Stimulated activated CD8-positive, alpha-beta memory T cell treated with anti-CD3 and anti-CD28 coated beads, Interleukin-4, amount 100 ng/mL, for 1 hour (primary cell): Measurements from ENCODE around the gene PARP3.

Experiments used
- DNase-seq, 2 donors: peaks; one replicate each; pipeline ENCODE4 v3.0.0-alpha.2; 2020; ENCODE audit warnings: low read depth in 2 of 2, low spot score in 1 of 2

Gene PARP3

GRCh38 chr3:51966922-51967383 lies 24.8 kb downstream of the PARP3 start:
- DNase-seq = no peak

- DNase-seq = no peak
Measured at GRCh38 chr3:51967384-51968169, 25.4 kb downstream of the PARP3 start, which contains the start of gene PCBP4. TSS of gene PCBP4 (minus strand) at chr3:51967454. CDS start at chr3:51961240, 6,214 bp downstream.

DNA sequence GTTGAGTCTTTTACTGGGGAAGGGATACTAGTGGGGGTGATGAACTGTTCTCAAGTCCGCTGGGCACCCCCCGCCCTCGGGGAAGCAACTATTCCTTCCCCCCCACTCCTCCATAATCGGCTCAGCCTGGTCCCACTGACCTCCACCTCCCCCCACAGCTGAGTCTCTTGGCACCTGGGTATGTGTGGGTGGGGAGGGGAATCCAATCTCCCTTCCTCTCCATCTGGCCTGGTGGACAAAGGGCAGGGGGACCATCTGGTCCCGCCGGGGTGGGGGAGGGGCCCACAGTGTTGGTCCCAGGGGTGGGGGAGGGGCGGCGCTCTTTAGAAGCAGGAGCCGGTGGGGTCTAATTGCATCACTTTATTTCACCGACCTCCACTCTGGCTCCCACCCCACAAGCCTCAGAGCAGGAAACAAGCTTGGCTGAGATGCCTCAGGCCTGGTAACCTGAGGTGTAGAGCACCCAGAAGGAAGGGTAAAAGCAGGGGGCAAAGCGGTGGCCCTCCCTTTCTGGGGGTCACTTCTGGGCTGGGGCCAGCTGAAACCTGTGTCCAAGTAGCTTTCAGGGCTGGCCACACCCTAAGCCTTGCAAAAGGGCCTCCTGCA lies 26.1 kb downstream of the PARP3 start:
- DNase-seq = no peak

GRCh38 chr3:51968883-51969678 lies 26.9 kb downstream of the PARP3 start:
- DNase-seq = no peak

DNA sequence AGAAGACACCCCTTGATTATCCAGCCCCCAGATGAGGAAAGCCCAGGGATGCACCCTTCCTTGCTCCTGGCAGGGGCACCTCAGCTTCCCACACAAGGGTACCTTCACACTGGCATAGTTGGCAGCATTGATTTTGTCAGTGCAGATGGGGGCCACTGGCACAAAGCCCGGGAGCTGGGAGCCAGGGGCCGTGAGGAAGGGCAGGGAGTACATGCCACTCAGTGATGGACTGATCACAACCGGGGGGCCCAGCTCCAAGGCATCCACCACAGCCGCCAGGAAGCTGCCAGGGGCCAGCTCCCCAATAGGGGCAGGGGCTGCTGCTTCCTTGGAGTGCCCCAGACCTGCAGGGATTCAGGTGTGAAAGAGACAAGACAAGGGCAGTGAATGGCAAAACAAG lies 27.7 kb downstream of the PARP3 start:
- DNase-seq = no peak

GRCh38 chr3:51970606-51971300 lies 28.6 kb downstream of the PARP3 start:
- DNase-seq = no peak

- DNase-seq = no peak
Measured at GRCh38 chr3:51971350-51971749, 29.2 kb downstream of the PARP3 start.

DNA sequence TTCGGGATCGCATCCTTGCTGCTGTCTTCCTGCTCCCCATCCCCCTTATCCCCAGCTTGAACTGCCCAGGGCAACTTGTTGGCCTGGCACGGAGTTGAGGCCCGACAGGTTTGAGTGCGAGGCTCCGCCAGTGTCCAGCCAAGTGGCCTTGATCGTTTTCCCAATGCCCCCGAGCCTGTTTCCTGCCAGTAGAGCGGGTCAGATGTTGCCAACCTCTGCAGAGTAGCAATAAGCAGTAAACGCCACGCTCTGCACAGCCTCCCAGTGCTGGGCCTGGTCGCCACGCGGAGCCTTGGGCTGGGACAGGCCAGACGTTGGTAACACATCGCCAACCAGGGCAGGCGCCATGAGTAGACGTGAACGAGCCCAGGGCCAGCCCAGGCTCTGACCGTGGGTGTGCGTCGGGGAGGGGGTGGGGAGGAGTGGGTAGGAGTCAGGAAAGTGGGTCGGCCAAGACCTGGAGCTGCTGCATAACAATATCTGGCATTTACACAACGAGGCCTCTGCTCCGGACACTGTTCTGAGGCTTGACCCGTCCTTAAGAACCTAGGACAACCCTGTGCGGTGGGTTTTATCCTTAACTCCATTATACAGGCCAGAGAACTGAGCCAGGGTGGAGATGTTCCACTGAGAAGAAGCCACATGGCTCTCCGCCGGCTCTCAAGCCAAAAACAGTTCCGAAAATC lies 32.3 kb downstream of the PARP3 start:
- no peak for DNase-seq

GRCh38 chr3:51974963-51975851 lies 33.0 kb downstream of the PARP3 start, which contains the start of gene ABHD14A:
TSS of gene ABHD14A (plus strand) at chr3:51975064. CDS start at chr3:51975136, 72 bp downstream.
- DNase-seq = peak in 1 of 2 donors; percentile 47

GRCh38 chr3:51975852-51976549 lies 33.8 kb downstream of the PARP3 start:
- DNase-seq = no peak

DNA sequence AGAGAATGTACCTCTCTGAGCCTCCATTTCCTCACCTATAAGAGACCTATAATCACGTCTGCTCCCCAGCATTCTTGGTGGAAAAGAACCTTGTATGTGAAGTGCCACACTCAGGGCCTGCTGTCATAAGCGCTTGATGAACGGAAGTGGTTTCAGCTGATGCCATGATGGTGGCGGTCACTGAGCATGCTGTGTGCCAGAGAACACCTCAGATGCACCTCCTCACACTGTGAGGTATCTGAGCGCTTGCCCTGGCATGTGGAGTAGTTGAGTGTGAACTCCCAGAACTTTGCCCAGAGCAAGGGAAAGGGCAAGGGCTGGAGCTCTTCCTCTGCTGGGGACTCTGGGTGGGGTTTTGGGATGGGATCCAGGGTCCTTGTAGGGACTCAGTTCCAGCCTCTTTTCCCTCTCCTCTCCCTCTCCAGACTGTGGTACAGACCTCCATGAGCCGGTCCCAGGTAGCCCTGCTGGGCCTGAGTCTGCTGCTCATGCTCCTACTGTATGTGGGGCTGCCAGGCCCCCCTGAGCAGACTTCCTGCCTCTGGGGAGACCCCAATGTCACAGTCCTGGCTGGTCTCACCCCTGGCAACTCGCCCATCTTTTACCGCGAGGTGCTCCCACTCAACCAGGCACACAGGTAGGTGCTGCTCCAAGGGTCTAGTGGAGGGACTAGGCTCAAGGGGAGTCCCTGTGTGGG lies 35.4 kb downstream of the PARP3 start:
- no peak for DNase-seq

DNA sequence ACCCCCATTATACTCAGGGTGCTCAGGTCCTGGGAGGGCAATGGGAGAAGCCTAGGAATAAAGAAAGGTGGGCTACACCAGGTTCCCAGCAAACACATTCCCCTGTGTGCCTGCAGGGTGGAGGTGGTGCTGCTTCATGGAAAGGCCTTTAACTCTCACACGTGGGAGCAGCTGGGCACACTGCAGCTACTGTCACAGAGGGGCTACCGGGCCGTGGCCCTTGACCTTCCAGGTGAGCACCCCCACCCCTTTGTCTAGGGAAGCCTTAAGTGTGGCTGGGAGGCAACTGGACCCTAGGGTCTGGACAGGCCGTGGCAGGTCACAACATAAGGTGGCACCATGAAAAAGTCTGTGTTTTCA lies 36.0 kb downstream of the PARP3 start:
- no peak for DNase-seq

DNA sequence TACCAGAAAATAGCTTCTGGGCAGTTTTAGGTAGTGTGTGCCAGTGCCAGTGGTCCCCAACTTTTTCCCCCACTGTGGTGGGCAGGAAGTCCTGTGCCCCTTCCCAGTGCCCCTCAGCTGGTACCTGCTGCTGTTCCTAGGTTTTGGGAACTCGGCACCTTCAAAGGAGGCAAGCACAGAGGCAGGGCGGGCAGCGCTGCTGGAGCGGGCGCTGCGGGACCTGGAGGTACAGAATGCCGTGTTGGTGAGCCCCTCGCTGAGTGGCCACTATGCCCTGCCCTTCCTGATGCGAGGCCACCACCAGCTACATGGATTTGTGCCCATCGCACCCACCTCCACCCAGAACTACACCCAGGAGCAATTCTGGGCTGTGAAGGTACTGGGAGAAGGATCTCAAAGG lies 38.1 kb downstream of the PARP3 start:
- no peak for DNase-seq

DNA sequence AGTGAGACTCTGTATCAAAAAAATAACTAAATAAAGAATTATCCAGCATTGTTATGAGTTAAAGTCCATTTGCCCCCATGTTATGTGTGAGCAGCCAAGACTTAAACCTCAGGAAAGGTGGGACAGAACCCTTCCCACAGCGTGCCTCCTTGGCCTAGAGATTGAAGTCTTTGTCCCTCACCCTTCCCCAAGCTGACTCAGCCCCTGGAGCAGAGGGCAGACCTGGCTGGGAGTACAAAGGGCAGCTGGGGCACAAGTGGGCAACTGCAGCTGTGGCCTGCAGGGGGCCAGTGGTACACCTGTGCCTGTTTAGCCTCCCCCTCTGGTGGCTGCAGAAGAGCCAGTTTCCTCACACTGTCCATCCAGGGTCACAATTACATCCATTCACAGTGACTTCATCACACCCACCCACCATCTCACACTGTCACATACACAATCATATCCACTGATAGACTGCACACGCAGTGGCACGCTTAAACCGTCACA lies 40.2 kb downstream of the PARP3 start:
- DNase-seq = no peak

DNA sequence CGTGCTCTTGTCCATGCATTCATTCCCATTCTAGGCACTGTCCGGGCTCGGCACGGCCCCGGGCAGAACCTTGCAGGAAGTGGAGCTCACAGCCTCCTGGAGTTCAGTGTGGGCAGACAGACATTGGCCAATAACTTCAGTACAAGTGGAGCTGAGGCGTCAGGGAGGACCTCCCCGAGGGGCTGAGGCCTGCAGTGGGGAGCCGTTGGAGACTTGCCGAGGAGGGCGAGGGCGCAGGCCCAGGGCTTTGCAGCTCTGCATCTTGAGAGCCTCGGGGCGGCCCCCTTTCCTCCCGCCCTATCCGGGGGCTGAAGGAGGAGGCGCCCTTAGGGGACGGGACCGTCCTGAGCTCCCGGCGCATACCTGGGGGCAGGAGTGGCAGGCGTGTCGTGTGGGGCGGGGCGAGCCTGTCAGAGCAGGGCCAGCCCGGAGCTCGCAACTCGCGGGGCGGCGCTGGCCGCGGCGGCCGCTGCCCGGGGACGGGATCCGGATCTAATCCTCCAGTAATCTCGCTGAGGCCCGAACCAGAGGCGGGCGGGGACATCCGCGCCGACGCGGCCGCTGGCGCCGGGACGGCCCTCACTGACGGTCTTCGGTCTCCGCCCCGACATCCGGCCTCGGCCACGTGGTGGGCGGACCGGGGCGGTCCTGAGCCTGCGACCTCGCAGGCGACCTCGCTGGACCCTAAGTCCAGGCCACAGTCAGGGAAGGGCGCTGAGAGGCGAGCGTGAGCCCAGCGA lies 40.8 kb downstream of the PARP3 start, which contains the start of gene ACY1:
ACY1 (plus strand) TSS at position 698 of the 740 bp plus-strand sequence. CDS start 530 bp downstream, outside the sequence.
- peak; percentile 26 to 37 for DNase-seq

DNA sequence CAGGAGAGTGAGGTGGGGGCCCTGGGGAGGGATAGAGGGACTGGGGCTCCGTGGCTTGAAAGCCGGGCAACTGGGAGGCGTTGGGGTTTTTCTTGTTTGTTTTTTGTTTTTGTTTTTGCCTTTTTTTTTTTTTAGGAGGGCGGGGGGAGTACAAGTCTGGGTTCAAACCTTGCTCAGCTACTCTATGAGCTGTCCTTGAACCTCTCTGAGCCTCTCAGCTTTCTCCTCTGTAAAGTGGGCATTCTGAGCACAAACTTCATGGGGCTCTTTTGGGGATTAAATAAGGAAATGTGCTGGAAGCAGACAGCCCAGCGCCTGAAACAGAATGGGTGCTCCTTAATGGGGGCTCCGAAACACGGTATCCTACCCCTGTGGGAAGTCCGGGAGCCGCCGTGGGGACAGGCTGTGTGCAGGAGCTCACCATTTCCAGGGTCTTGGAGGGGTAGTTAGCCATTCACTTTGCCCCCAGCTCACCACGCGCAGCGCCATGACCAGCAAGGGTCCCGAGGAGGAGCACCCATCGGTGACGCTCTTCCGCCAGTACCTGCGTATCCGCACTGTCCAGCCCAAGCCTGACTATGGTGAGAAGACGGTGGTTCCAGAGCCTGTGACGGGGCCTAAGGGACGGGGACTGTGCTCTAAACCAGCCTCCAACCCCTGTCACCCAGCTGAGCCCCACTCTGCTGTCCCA lies 41.6 kb downstream of the PARP3 start:
- no peak for DNase-seq

GRCh38 chr3:51984269-51984647 lies 42.1 kb downstream of the PARP3 start:
- DNase-seq = no peak
